HG02852 (cell line): Measurements from ENCODE around the gene PLPP7.
"Not testable (repeated sequence)": the region's sequence is repeated elsewhere in the genome, so short reads cannot be mapped to it uniquely, and the experiment has no call there.

Experiments
- ATAC-seq: cut with Tn5 transposase; IDR thresholded peaks from one replicate; pipeline ENCODE4 v1.9.1; 2021; ENCODE audit warnings: mild to moderate bottlenecking, moderate library complexity; ENCODE audit not compliant: unreplicated experiment

The PLPP7 gene

GRCh38 chr9:131266266-131267229 lies 23.0 kb upstream of the PLPP7 start:
- no peak for ATAC-seq

GRCh38 chr9:131270171-131271015 lies 19.1 kb upstream of the PLPP7 start:
- no peak for ATAC-seq

- ATAC-seq = not testable (repeated sequence)
Measured at GRCh38 chr9:131271016-131271273, 18.6 kb upstream of the PLPP7 start.

- no peak for ATAC-seq
Measured at GRCh38 chr9:131271506-131271931, 18.0 kb upstream of the PLPP7 start.

GRCh38 chr9:131272212-131272611 lies 17.3 kb upstream of the PLPP7 start:
- no peak for ATAC-seq

- ATAC-seq = no peak
Measured at GRCh38 chr9:131273146-131273855, 16.2 kb upstream of the PLPP7 start.

- ATAC-seq = no peak
Measured at GRCh38 chr9:131273856-131274673, 15.5 kb upstream of the PLPP7 start.

GRCh38 chr9:131274674-131275331 lies 14.7 kb upstream of the PLPP7 start:
- ATAC-seq = no peak

- no peak for ATAC-seq
Measured at GRCh38 chr9:131275332-131276093, 14.0 kb upstream of the PLPP7 start.

GRCh38 chr9:131276094-131276888 lies 13.2 kb upstream of the PLPP7 start, which contains the start of gene FAM78A:
FAM78A (minus strand) TSS chr9:131276510; CDS start chr9:131276179, 331 bp downstream.
- no peak for ATAC-seq

GRCh38 chr9:131276891-131277286 lies 12.6 kb upstream of the PLPP7 start:
- no peak for ATAC-seq

GRCh38 chr9:131277287-131277909 lies 12.1 kb upstream of the PLPP7 start:
- ATAC-seq = no peak

GRCh38 chr9:131277910-131278701 lies 11.4 kb upstream of the PLPP7 start:
- ATAC-seq = no peak

- ATAC-seq = no peak
Measured at GRCh38 chr9:131278702-131279111, 10.8 kb upstream of the PLPP7 start.

GRCh38 chr9:131279196-131279862 lies 10.2 kb upstream of the PLPP7 start:
- no peak for ATAC-seq

GRCh38 chr9:131279863-131280570 lies 9.5 kb upstream of the PLPP7 start:
- ATAC-seq = no peak
